AG04450 (cell line): ENCODE results near the gene TTLL9. TPM values are rescaled to one million over a fixed set of nuclear protein-coding genes. Genes with fewer than 3 reads are reported as not detected.

Source experiments
- CTCF ChIA-PET: fragments of 300-600, 350-600 bp; formaldehyde crosslinking; extraction: SDS; loops from one replicate; lab custom pipeline; 2022; ENCODE audit warnings: antibody characterized with exemption, inconsistent platforms; lab: Charles Lee
- POLR2A ChIA-PET: fragments of 350-600 bp; formaldehyde crosslinking; extraction: SDS; loops from one replicate; lab custom pipeline; 2021; ENCODE audit warnings: antibody characterized with exemption, inconsistent platforms; lab: Yijun Ruan, JAX
- DNase-seq: peaks from one replicate; pipeline ENCODE4 v3.0.0-alpha.2; 2011; ENCODE audit warnings: low read depth, low spot score
- H3K27ac ChIP-seq: one replicate; pipeline ENCODE4 v1.5.1; 2012; ENCODE audit warnings: low read depth, low read length, control low read depth
- H3K27me3 ChIP-seq: one replicate; pipeline ENCODE4 v1.6.0; 2012; ENCODE audit warnings: low read length; ENCODE audit not compliant: control insufficient read depth, insufficient read depth
- H3K4me3 ChIP-seq: 2 replicates; pipeline ENCODE4 v1.5.1; 2011; ENCODE audit warnings: mild to moderate bottlenecking, low read depth, low read length, control low read depth
- H3K9me3 ChIP-seq: 2 replicates; pipeline ENCODE4 v1.5.1; 2012; ENCODE audit warnings: low read length; ENCODE audit not compliant: control insufficient read depth, insufficient read depth
- CTCF ChIP-seq: IDR thresholded peaks from 2 replicates; pipeline ENCODE4 v1.5.1; 2011; ENCODE audit warnings: low read depth, low read length, control low read depth, inconsistent platforms
- polyA plus RNA-seq: library from polyadenylated mRNA; depleted of rRNA; stranded (reverse); fragments of >200 nt; gene quantifications from 2 replicates; pipeline ENCODE4 v1.2.3, GENCODE V29; 2011

TTLL9 gene
- polyA plus RNA-seq, 1 experiment: not detected

GRCh38 chr20:31930779-31931178 lies 60.3 kb downstream of the TTLL9 start:
- CTCF ChIA-PET: no interaction called here
- Histone ChIP-seq H3K9me3 (no peaks in the 10 kb centered on the region), H3K27me3 (peaks cover 16% of the 10 kb centered on the region), H3K4me3 (no peak overlapping the region), H3K27ac (no peak overlapping the region)
- POLR2A ChIA-PET: no interaction called here
- no peak for TF ChIP-seq CTCF
- DNase-seq: no peak

- Histone ChIP-seq H3K9me3 (no peaks in the 10 kb centered on the region), H3K27ac (no peak overlapping the region), H3K27me3 (peaks cover 5% of the 10 kb centered on the region), H3K4me3 (no peak overlapping the region)
- no peak for TF ChIP-seq CTCF
- no peak for DNase-seq
- ChIA-PET POLR2A (no interaction called here), CTCF (interaction anchor here (1.0 kb wide), 1 partner anchor 18 kb away, joined by 3 read pairs; the partner anchor contains the start of gene PDRG1)
Observed at GRCh38 chr20:31933698-31934097, 63.3 kb downstream of the TTLL9 start.

- H3K9me3 ChIP-seq: no peaks in the 10 kb centered on the region
- H3K4me3 ChIP-seq: no peak overlapping the region
- DNase-seq: no peak
- H3K27ac ChIP-seq: no peak overlapping the region
- TF ChIP-seq CTCF: no peak
- CTCF ChIA-PET: interaction anchor here (1.4 kb wide), 1 partner anchor 18 kb away, joined by 7 read pairs; the partner anchor contains the start of gene PDRG1
- H3K27me3 ChIP-seq: peaks cover 2% of the 10 kb centered on the region
- POLR2A ChIA-PET: no interaction called here
Observed at GRCh38 chr20:31934491-31934890, 64.1 kb downstream of the TTLL9 start.

- POLR2A ChIA-PET: no interaction called here
- Histone ChIP-seq H3K9me3 (no peaks in the 10 kb centered on the region), H3K27me3 (peaks cover 2% of the 10 kb centered on the region), H3K27ac (no peak overlapping the region), H3K4me3 (no peak overlapping the region)
- DNase-seq: no peak
- no peak for TF ChIP-seq CTCF
- CTCF ChIA-PET: interaction anchor here (1.4 kb wide), 1 partner anchor 17 kb away, joined by 7 read pairs; the partner anchor contains the start of gene PDRG1
Observed at GRCh38 chr20:31934968-31935764, 64.7 kb downstream of the TTLL9 start.

GRCh38 chr20:31936420-31936819 lies 66.0 kb downstream of the TTLL9 start:
- Histone ChIP-seq H3K9me3 (no peaks in the 10 kb centered on the region), H3K27ac (no peak overlapping the region), H3K4me3 (no peak overlapping the region), H3K27me3 (peaks cover 2% of the 10 kb centered on the region)
- POLR2A ChIA-PET: no interaction called here
- no peak for TF ChIP-seq CTCF
- DNase-seq: no peak
- CTCF ChIA-PET: no interaction called here
